NCI-H1092 treated with DMSO at 0.1 percent for 48 hours (cell line): ENCODE measurements around the gene SMARCA2.

Experiments used
- DNase-seq: peaks from one replicate; lab custom pipeline; 2025; lab: John Stamatoyannopoulos, UW

The SMARCA2 gene

DNA sequence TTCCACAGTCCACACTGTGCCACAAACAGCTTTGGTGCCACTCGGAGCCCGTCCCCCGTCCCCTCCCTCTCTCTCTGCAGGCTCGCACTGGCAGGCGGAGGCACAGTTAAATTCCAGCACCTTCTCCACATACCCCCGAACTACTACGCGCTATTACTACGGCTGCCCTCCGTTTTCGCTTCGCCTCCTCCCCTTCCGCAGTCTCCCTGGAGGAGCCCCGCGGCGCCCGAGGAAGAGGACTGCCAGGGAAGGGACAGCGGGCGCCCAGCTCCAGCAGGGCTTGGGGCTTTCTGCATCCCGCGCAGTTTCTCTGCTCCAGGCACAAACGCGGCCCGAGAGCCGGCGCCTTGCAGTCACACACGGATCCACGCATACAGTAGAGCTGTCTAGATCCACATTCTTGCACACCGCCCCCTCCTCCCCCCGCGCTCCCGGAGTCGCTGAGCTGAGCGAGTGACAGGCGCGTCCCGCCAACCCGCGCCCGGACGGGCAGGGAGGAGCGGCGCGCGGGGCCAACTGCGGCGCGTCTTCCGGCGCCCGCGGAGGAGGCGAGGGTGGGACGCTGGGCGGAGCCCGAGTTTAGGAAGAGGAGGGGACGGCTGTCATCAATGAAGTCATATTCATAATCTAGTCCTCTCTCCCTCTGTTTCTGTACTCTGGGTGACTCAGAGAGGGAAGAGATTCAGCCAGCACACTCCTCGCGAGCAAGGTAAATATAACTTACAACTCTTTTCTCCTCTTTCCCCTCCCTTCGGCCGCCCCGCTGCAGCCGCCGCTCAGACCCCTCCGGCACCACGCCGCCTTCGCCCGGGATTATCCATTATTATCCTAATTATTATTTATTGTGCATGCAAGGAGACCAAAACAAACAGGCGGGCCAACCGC lies at the start of gene SMARCA2:
TSS of gene SMARCA2 (plus strand) at position 652 of the 885 bp plus-strand sequence. CDS start 13,676 bp downstream, outside the sequence.
- peak; percentile 78 for DNase-seq

DNA sequence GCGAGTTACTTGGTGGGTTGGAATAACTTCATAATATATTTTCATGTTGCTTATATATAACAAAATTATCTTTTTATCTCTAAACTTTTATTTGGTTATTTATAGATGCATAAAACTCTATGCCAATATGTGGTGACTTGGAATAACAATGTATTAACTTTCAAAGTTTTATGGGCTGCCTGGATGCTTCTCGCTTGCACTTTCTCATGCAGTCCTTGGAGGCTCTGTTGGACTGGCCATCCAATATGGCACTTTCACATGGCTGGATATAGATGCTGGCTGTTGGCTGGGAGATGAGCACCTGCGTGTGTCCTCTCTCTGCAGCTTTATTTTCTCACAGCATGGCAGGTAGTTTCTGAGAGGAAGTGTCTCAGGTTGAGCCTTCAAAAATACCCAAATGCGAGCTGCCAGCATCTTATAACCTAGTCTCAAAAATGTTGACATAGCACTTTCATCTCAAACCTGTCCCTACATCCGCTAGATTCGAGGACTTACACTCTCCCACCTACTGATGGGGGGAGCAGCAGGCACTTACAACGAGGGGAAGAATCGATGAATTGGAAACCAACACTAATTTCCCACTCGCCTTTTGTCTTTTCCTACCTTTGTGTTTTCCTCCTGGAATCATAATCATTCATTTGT lies 48.3 kb upstream of the SMARCA2 start:
- DNase-seq, result no peak

DNA sequence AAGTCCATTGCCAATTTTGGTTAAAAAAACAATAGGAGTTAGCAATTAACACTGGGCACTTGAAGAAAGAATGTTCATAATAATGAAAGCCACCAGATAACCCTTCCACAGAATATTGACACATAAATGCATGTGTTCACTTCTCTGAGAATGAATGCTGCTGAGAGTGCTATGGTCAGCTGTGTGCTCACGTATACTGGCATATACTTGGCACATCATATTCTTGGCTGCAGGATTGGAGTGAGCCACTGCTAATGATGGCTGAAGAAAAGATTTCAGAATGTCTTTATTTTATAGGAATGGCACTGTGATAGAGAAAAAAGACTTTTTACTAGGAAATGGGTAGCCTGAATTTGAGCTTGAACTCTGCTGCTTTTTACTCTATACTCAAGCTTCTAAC lies 46.0 kb upstream of the SMARCA2 start:
- DNase-seq, result no peak

DNA sequence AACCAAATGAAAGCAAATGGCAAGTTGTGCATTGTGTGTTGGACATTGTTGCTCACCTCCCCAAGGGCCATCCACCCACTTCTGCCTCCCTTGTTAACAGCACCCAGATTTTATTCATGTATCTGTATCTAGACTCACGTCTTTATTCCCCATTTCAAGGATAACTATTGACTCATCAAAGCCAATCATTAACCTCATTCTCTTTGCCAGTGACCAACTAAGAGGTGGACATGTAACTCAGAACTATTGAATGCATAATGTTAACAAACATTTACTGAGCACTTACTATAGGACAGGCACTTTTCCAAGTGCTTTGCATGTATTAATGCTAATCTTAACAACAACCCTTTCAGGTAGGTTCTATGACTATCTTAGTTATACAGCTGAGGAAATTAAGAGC lies 45.2 kb upstream of the SMARCA2 start:
- no peak for DNase-seq

DNA sequence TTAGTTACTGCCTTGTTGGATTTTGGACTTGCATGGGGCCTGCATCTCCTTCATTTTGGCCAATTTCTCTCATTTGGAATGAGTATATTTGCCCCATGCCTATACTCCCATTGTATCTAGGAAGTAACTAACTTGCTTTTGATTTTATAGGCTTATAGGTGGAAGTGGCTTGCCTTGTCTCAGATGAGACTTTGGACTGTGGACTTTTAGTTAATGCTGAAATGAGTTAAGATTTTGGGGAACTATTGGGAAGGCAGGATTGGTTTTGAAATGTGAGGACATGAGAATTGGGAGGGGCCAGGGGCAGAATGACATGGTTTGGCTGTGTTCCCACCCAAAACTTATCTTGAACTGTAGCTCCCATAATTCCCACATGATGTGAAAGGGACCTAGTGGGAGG lies 42.5 kb upstream of the SMARCA2 start:
- DNase-seq, result no peak

DNA sequence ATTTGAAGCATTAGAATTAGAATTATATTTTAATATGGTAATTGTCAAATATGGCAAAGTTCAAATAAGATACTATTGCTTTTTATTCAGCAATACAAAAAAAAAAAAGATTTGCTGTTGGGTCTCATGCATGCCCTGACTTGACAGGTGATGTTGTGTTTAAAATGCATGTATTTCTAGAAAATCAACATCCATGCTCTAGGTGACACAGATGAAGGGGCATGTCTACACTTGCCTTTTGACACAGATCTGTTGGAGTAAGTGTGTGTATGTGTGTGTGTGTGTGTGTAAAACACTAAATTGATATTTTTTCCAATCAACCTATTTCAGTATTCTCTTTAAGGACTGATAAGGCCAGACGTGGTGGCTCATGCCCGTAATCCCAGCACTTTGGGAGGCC lies 38.1 kb upstream of the SMARCA2 start:
- no peak for DNase-seq

DNA sequence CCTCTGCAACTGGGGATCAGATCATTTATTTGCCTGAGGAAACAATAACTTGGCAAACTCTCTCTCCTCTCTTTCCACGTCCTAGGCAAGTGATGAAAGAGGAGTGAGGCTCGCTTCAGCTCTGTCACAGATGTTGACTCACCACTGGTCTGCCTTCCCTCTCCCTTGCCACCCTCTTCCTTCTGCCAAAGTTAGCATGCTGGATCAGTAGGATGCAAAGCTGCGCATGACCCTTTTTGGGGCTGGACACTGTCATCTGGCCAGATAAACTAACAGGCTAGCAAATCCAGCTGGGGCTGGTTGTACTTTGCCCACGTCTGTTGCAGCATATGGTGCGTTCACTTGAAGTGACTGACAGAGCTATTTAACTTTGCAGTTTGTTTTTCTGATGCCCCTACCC lies 36.2 kb upstream of the SMARCA2 start:
- no peak for DNase-seq

DNA sequence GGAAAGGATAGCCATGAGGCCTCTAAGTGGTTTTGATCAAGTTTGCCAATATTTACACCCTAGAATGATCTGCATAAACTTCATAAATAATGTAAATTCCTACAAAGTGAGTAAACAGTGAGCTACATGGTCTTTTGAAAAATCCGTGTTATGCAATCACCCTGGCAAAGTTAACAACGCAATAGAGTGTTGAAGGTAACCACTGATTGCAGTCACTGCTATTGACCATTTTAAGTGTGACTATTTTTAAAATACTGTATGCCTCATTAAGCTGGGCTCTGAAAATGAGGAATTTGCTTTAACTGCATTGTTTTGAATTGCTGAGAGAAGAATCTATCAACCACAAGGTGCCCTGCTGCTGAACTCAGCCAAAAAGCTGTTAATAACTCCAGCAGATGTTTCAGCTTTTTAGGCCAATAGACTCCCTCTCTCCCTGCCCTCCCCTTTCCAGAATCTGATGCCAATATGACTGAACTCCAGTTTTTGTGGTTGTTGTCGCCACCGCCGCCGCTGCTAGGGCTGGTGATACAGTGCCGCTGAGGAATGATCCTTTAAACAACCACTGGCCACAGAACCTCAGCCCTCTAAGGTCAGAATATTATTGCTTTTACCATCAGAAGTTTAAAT lies 35.3 kb upstream of the SMARCA2 start:
- no peak for DNase-seq

DNA sequence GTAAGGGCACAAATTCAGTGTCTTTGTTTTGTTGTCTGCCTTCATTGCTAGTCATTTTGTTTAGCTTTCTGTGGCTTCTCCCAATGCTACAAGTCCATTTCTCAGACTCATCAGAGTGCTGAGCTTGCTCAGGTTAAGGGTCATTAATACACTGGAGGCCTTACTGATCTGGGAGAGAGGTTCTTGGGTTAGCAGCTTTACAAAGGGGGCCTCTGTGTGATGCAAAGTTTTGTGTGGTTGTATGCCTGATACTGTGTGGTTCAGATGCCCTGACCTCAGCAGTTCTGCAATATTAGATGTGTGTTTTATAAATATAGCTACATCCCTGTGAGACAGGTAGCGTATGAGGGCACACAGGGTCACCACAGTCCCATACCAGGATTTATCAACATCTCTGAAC lies 34.8 kb upstream of the SMARCA2 start:
- no peak for DNase-seq

DNA sequence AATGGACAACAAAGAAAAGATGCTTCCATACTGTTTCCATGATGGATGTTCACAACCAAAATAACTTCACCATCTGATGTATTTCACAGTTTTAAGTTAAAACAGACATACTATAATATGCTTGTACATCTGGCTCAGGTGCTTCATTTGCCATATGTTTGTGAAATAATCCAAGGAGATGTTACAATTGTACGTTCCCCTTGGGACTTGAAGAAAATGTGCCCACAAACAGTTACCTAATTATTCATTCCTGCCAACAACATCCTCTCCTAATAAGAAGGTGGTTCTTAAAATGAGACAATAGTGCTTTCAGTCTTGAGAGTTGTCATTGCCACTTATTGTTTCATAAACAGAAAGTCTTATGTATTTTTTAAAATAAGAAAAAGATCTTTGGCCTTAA lies 33.1 kb upstream of the SMARCA2 start:
- no peak for DNase-seq

DNA sequence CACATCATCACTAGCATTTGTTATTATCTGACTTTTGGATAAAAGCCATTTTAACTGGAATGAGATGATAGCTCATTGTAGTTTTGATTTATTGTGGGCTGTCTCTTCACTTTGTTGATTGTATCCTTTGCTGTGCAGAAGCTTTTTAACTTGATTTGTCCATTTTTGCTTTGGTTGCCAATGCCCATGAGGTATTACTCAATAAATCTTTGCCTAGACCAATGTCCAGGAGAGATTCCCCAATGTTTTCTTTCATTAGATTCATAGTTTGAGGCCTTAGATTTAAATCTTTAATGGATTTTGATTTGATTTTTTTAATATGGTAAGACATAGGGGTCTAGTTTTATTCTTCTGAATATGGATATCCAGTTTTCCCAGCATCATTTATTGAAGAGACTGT lies 28.8 kb upstream of the SMARCA2 start:
- DNase-seq, result no peak

DNA sequence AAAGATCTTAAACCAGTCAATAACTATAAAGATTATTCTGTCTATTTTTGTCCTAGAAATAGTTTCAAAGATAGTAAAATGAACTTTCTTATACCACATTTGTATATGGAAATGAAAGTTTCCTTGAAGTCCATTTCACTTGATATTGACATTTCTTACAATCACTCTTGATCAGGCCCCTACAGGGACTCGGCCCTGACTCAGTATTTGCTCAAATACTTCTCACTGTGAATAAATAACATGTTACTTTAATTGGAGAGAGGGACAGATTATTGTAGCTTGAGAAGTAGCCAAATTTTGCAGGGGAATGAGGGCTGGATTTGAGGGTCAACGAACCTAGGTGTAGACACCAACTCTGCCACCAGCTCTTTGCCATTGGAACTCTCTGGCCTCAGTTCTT lies 25.6 kb upstream of the SMARCA2 start:
- no peak for DNase-seq

DNA sequence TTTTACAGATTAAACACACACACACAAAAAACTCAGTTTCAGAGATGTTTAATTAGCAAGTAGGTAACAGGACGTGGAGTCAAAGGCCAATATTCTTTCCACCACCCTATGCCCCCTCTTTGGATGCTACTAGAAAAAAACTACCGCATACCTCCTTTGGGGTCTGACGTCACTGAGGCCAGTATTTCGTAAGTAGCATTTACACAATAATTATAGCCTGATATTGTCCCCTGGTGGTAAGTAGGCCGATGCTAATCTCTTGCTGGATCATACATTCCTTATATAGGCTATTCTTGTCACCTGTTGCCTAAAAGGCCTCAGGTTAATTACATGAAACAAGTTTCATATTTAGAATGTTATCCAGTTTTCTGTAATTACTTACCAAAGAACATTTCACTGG lies 21.0 kb upstream of the SMARCA2 start:
- no peak for DNase-seq

DNA sequence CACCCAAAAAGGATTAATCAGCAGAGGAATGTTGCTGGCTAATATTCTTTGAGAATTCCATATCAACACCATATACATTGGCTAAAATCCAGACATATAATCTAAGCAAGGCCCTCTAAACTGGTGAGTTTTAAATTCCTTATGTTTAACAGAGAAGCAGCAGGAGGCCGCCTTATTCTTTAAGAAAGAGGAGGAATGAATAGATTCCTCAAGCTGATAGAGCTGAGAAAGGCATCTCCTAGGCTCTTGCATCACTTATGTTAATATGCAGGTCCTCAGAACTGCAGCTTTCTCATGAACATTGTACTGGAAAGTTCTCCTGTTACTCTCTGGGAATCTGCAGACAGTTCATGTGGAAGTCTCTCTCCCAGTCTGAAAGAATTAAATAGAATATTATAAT lies 20.1 kb upstream of the SMARCA2 start:
- no peak for DNase-seq

DNA sequence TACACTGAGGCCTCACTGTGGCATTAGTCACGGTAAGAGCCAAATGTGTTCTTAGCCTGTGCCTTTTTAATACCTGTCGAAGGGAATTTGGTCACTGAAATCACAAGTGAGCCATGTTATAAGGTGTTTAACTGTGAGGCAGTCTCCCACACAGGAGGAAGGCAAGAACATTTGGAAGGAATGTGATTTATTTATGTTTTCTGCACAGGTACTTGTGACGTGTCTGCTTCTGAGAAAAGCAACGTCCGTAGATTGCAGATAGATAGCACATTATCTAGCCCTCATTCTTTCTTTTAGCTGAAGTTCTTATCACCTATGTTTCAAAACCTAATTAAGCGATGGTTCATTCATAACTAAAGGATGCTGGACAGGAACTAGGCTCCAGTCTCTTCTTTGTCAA lies 19.0 kb upstream of the SMARCA2 start:
- no peak for DNase-seq

DNA sequence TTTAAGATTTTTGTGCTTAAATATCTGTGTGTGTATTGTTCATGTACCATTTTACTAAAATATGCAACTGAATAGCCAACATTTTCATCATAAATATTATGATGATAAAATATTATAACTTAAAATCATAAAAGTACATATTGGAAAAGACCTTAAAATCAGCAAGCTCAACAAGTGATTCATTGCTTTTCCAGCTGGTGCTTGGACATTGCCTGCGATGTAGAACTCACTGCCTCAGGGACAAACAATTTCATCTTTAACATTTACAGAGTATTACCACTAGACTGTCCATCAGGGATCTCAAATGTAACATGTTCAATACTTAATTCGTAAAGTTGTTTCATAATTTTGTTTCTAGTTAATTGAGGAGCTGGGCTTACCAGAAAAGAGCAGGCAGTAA lies 17.5 kb upstream of the SMARCA2 start:
- no peak for DNase-seq

DNA sequence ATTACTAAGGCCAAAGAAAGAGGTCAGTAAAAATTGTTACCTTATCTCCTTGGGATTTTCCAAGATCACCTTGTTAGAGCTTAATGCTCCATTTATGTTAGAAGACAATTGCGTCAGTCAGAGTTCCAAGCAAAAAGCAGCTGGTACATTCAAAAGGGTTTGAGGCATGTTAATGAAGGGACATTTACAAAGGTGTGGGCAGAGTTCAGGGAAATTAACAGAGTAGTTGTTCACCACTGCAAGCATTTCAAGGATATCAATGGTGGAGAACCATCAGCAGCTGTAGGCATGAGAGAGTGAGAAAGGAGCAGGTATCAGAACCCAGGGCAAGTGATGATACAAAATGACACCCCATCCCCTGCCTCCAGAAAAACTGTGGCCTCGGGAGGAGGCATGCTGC lies 17.0 kb upstream of the SMARCA2 start:
- DNase-seq, result no peak

DNA sequence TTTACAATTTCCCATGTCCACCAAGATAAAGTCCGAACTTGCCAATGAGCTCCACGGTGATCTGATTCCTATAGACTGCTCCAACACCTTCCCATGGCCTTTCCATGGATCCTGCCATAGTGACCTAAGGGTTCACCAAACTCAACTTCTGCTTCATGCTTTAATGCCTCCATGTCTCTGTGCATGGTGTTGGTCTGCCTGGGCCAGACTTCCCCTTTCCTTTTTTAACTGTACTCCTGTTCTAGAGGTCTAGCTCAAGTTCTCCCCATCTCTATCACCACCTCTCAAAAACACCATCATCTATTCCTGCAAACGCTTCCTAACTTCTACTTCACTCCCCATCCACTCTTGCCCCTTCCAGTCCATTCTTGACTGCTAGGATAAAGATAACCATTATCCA lies 14.8 kb upstream of the SMARCA2 start:
- no peak for DNase-seq

DNA sequence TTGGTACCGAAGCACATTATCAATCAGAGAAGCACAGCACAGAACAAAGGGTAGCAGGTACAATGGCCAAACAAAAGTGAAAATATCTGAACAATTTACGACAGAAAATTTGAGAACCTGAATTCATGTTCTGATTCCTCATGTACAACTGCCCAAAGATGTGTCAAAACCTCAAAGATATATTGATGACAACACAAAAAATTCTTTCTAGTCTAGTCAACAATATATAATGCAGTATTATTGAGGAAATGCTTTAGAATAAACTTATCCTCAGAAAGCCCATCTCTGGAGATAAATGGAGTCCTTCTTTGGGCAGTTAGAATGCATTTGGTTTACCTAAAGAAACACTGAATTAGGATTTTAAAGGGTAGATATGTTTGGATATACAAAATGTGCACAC lies 6.8 kb upstream of the SMARCA2 start:
- DNase-seq, result no peak

DNA sequence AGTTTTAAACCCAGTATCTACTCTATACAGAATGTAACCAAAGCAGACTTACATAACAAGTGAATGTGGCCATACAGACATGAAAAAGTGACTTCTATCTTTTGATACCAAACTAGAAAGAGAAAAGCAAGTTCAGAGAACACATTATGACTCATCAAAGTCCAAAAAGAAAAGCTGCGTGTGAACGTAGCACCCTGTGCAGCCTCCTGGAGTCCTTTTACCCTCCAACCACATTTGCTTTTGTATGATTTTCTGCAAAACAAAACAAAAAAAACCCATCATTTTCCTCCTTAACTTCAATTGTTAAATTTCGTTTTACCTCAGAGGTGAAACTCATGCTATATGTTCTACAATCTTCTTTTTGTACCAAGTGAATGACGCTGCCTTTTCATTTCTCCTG lies 2.8 kb upstream of the SMARCA2 start:
- no peak for DNase-seq

DNA sequence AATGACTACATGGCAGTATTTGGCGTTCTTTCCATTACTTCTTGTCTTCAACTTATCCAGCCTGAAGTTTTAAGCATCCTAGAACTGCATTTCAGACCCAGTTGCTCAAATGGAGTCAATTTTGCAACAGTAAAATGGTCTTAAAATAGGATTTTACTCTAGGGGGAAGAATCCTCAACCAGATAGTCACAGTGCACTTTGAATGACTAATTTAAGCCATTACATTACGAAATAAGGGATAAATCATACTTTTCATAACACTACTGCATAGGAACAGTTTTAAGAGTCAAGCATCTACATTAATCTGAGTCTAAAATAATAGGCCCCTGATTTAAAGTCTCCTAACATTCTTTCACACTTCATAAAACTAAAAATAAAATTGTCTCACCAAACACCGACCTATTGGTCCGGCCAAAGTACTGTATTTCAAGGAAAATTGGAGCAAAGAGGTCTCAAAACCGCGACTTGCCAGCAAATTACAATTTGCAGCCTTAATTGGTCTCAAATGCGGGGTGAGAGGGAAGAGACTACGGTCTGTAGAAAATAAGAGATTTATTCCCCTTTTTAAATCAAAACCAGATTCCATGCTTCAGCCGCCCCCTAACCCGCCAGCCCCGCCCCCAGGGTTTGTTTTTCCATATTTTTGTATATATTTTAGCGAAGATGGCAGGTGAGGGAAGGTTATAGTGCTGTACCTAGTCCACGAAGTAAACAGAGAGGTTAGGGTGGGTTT lies 1.2 kb upstream of the SMARCA2 start:
- DNase-seq, result no peak

DNA sequence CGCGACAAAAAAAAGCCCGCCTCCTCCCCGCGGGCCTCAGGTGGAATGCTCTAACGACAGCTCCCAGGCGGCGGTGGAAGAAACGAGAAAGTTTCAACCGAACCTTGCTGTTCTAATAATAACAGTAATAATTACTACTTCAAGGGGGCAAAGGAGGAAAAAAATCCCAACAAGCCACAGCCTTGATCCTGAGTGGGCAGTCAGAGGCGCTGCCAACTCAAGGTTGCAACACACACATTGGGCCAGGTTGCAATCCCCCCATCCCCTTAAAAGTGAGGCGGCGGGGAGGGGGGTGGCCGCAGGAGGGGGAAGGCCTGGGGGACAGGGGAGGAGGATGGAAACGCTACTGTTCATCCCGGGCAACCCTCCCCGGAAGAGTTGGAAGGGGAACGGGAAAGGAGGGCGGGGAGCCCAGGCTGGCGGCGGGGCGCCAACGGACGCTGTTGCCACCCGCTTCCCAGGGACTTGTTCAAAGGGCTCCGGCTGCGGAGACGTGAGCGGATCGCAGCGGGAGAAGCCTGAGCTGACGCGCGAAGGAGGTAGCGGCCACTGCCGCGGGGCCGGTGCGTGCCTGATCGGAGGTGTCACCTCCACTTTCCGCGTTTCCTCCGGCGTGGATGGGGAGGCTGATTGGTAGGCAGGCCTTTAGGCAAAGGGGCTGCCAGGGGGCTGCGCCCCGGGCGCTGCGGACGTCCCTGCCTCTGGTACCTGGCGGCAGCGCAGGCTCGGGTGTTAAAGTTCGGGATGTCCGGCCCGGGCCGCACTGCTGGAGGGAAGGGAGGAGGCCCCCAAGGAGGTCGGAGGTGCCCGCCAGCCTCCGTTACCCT lies 647 bp downstream of the SMARCA2 start:
- DNase-seq, result peak; percentile 9
